Endothelial cell of umbilical vein (primary cell): ENCODE results near the gene TMEM204. TPM values are rescaled to one million over a fixed set of nuclear protein-coding genes. Genes with fewer than 3 reads are reported as not detected.

Experiments used
- BruUV-seq: library from RNA; stranded (reverse); fragments of 400-500 nt; replicated peaks from 2 replicates; lab custom pipeline; 2021; lab: Mats Ljungman, UMichigan
- CTCF ChIA-PET: fragments of 300-600, 350-600 bp; sonication (Branson Sonifier 250); formaldehyde crosslinking; loops from one replicate; lab custom pipeline; 2021; ENCODE audit warnings: antibody characterized with exemption, inconsistent platforms; lab: Charles Lee
- POLR2A ChIA-PET: fragments of 300-600, 350-600 bp; sonication (Branson Sonifier 250); formaldehyde crosslinking; loops from one replicate; lab custom pipeline; 2021; ENCODE audit warnings: antibody characterized with exemption, inconsistent platforms; lab: Charles Lee
- DNase-seq: peaks from one replicate; pipeline ENCODE4 v3.0.0-alpha.2; 2011; ENCODE audit warnings: low read depth, low spot score
- FAIRE-seq: peaks from 2 replicates; lab custom pipeline; 2011; peaks lifted over from hg19 to GRCh38; lab: Jason Lieb, UNC
- H2AFZ ChIP-seq: 2 replicates; pipeline ENCODE4 v1.6.0; 2012; ENCODE audit warnings: low read depth, low read length, control low read depth, inconsistent platforms
- H3K27ac ChIP-seq: 2 replicates; pipeline ENCODE4 v1.5.1; 2011; ENCODE audit warnings: low read depth, mild to moderate bottlenecking, control low read depth, low read length, moderate library complexity; ENCODE audit not compliant: insufficient read depth
- H3K27me3 ChIP-seq, 2 experiments: 2 replicates each; pipeline versions ENCODE4 v1.6.0 to v1.6.1; 2011; ENCODE audit warnings: low read length in 2 of 2, mixed read lengths in 1 of 2; ENCODE audit not compliant: control insufficient read depth in 2 of 2, insufficient read depth in 2 of 2
- H3K36me3 ChIP-seq, 2 experiments: 2 replicates in 1 of 2; 3 replicates in 1 of 2; pipeline ENCODE4 v1.5.1; 2011; ENCODE audit warnings: low read length in 2 of 2, mild to moderate bottlenecking in 1 of 2, moderate library complexity in 1 of 2; ENCODE audit not compliant: control insufficient read depth in 2 of 2, insufficient read depth in 2 of 2; ENCODE audit errors: extremely low read depth in 1 of 2
- H3K4me1 ChIP-seq: 3 replicates; pipeline ENCODE4 v1.5.1; 2011; ENCODE audit warnings: mild to moderate bottlenecking, low read length; ENCODE audit not compliant: control insufficient read depth, insufficient read depth; ENCODE audit errors: extremely low read depth
- H3K4me2 ChIP-seq: 2 replicates; pipeline ENCODE4 v1.6.1; 2011; ENCODE audit warnings: low read length, control low read depth, mixed read lengths; ENCODE audit not compliant: insufficient read depth
- H3K4me3 ChIP-seq, 3 experiments: fragments of 200-600 bp in 1 of 3; sonication (generic), shearing (Covaris generic) in 1 of 3; replicated peaks in 1 of 3; 2 replicates each; pipeline ENCODE4 v1.5.1; 2011 to 2016; ENCODE audit warnings: control low read depth in 3 of 3, low read length in 3 of 3, mild to moderate bottlenecking in 2 of 3, inconsistent platforms in 1 of 3, low read depth in 1 of 3, moderate library complexity in 1 of 3; ENCODE audit not compliant: insufficient read depth in 1 of 3
- H3K79me2 ChIP-seq: 2 replicates; pipeline ENCODE4 v1.6.0; 2012; ENCODE audit warnings: low read length, inconsistent platforms; ENCODE audit not compliant: control insufficient read depth, insufficient read depth
- H3K9ac ChIP-seq: replicated peaks from 2 replicates; pipeline ENCODE3; 2011; ENCODE audit warnings: low read length, control low read depth; ENCODE audit not compliant: insufficient read depth; ENCODE audit errors: extremely low read depth
- H3K9me1 ChIP-seq: replicated peaks from 3 replicates; pipeline ENCODE4 v1.6.0; 2011; ENCODE audit warnings: mild to moderate bottlenecking, low read length; ENCODE audit not compliant: control insufficient read depth, insufficient read depth; ENCODE audit errors: extremely low read depth
- H3K9me3 ChIP-seq: replicated peaks from 2 replicates; pipeline ENCODE4 v1.5.1; 2012; ENCODE audit warnings: low read length, inconsistent platforms; ENCODE audit not compliant: control insufficient read depth, insufficient read depth
- H4K20me1 ChIP-seq: replicated peaks from 2 replicates; pipeline ENCODE3; 2011; ENCODE audit warnings: mild to moderate bottlenecking, low read length; ENCODE audit not compliant: control insufficient read depth, insufficient read depth; ENCODE audit errors: extremely low read depth
- CTCF ChIP-seq, 2 donors: IDR thresholded peaks; 1 replicate in 1 of 2; 2 replicates in 1 of 2; pipeline ENCODE4 v1.5.1; 2011; ENCODE audit warnings: low read length in 2 of 2, mild to moderate bottlenecking in 2 of 2, moderate library complexity in 2 of 2, control low read depth in 1 of 2, inconsistent platforms in 1 of 2, low read depth in 1 of 2; ENCODE audit not compliant: insufficient read depth in 1 of 2; ENCODE audit errors: extremely low read depth in 1 of 2
- EZH2 ChIP-seq: IDR thresholded peaks from 2 replicates; pipeline ENCODE4 v1.6.1; 2012; ENCODE audit warnings: borderline replicate concordance, low read depth, mild to moderate bottlenecking, moderate library complexity, low read length, inconsistent platforms; ENCODE audit not compliant: severe bottlenecking
- FOS ChIP-seq: IDR thresholded peaks from 2 replicates; pipeline ENCODE4 v1.6.1; 2011; ENCODE audit warnings: mild to moderate bottlenecking, low read length, moderate library complexity, borderline replicate concordance; ENCODE audit not compliant: insufficient read depth
- GATA2 ChIP-seq: IDR thresholded peaks from 2 replicates; pipeline ENCODE4 v1.7.0; 2011; ENCODE audit warnings: low read depth, mild to moderate bottlenecking, moderate library complexity, mixed read lengths, low read length; ENCODE audit not compliant: insufficient read length, insufficient read depth
- JUN ChIP-seq: IDR thresholded peaks from 2 replicates; pipeline ENCODE4 v1.6.1; 2011; ENCODE audit warnings: borderline replicate concordance, low read depth; ENCODE audit not compliant: insufficient read length, insufficient read depth
- MAX ChIP-seq: IDR thresholded peaks from 2 replicates; pipeline ENCODE4 v1.6.1; 2011; ENCODE audit not compliant: insufficient read depth, insufficient read length
- MYC ChIP-seq: IDR thresholded peaks from one replicate; pipeline ENCODE4 v1.6.1; 2011; ENCODE audit warnings: mild to moderate bottlenecking, low read depth, low read length
- POLR2A ChIP-seq: IDR thresholded peaks from 2 replicates; pipeline ENCODE4 v1.6.1; 2012; ENCODE audit warnings: low read depth, mild to moderate bottlenecking, control low read depth, low read length
- POLR2AphosphoS5 ChIP-seq: IDR thresholded peaks from 2 replicates; pipeline ENCODE4 v1.6.1; 2012; ENCODE audit warnings: low read depth, mild to moderate bottlenecking, control low read depth, low read length, moderate library complexity; ENCODE audit not compliant: insufficient read depth
- dilution Hi-C: fragments of 300-500 bp; cut with MboI; formaldehyde crosslinking; loops from one replicate; pipeline ENCODE4 v1.15.0; 2019; ENCODE audit warnings: low sequenced_read_pairs; ENCODE audit not compliant: extremely low pct_ligation_motif_present
- intact Hi-C: fragments of 100-400 bp; cut with micrococcal nuclease; formaldehyde crosslinking; loops from one replicate; pipeline ENCODE4 v1.10.0; 2022
- polyA plus RNA-seq, 4 experiments: library from polyadenylated mRNA; depleted of rRNA in 3 of 4; stranded (reverse) in 3 of 4; unstranded in 1 of 4; fragments of >200 nt; gene quantifications; 2 replicates each; pipeline versions ENCODE4 v1.2.1 to v1.2.3, GENCODE V29; 2011 to 2012; ENCODE audit warnings: missing spikeins in 1 of 4
- total RNA-seq: library from RNA; stranded (reverse); gene quantifications from 2 replicates; pipeline ENCODE4 v1.2.3, GENCODE V29; 2021

The TMEM204 gene
- total and polyA plus RNA-seq, 2 donors (not counting 3 experiments of a cell fraction or from before 2014, with no cell fraction given), result 32.5 to 50.7 TPM

- H3K9me3 ChIP-seq, result no peaks in the 10 kb centered on the region
- no peak for DNase-seq
- H3K4me3 ChIP-seq, result no peak overlapping the region
- BruUV-seq, result no TSS peak
- H3K9ac ChIP-seq, result no peak overlapping the region
- H3K4me2 ChIP-seq, result no peak overlapping the region
- H3K27me3 ChIP-seq, result no peaks in the 10 kb centered on the region
- TF ChIP-seq FOS (no peak), MYC (no peak)
- POLR2A ChIA-PET, result no interaction called here
- H3K9me1 ChIP-seq, result no peaks in the 10 kb centered on the region
- FAIRE-seq, result no peak
- intact Hi-C loops, result no loop called here
- H4K20me1 ChIP-seq, result no peaks in the 10 kb centered on the region
- dilution Hi-C loops, result no loop called here
- no peaks in the 10 kb centered on the region for H3K79me2 ChIP-seq
- CTCF ChIA-PET, result no interaction called here
- H3K27ac ChIP-seq, result no peak overlapping the region
- H3K36me3 ChIP-seq, result peaks cover 0 to 2% of the 10 kb centered on the region in 2 experiments
- no peaks in the 10 kb centered on the region for H3K4me1 ChIP-seq
- H2AFZ ChIP-seq, result no peak overlapping the region
Observed at GRCh38 chr16:1596516-1596915, 63.0 kb downstream of the TMEM204 start.

DNA sequence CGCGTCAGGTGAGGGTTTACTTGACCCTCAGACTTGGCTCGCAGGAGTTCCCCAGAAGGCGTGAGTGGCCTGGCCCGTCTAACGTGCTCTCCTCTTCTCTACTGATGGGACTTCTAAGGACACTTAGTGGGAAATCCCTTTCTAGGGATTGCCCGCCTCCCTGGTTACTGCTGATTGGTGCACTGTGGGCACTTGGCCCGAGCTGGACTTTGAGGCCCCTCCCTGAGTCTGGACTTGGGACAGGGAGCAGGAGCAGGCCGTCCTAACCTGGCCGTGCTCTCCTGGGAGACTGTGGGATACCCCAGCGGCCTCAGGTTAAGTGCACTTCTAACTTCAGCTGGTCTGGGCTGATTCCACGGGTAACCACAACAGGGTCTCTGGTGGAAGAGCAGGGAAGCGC lies 63.7 kb downstream of the TMEM204 start:
- H3K9ac ChIP-seq, result no peak overlapping the region
- H3K4me1 ChIP-seq, result no peaks in the 10 kb centered on the region
- H3K79me2 ChIP-seq, result no peaks in the 10 kb centered on the region
- DNase-seq, result no peak
- H4K20me1 ChIP-seq, result no peaks in the 10 kb centered on the region
- no peaks in the 10 kb centered on the region for H3K9me1 ChIP-seq
- intact Hi-C loops (no loop called here), dilution Hi-C loops (no loop called here)
- ChIA-PET CTCF (no interaction called here), POLR2A (no interaction called here)
- H3K4me2 ChIP-seq, result no peak overlapping the region
- no peak overlapping the region for H3K27ac ChIP-seq
- H3K9me3 ChIP-seq, result no peaks in the 10 kb centered on the region
- no peak for FAIRE-seq
- H3K4me3 ChIP-seq, result no peak overlapping the region
- H3K27me3 ChIP-seq, result no peaks in the 10 kb centered on the region
- no peak overlapping the region for H2AFZ ChIP-seq
- BruUV-seq, result no TSS peak
- H3K36me3 ChIP-seq, result peaks cover 0 to 2% of the 10 kb centered on the region in 2 experiments
- TF ChIP-seq POLR2AphosphoS5 (no peak), GATA2 (no peak), FOS (no peak), CTCF (IDR thresholded peaks at IDR 0.05; ENCODE audit: extremely low read depth in 1 of 2, insufficient read depth in 1 of 2, low read depth in 1 of 2, low read length in 2 of 2) (no peak), POLR2A (no peak), EZH2 (no peak), MYC (no peak), MAX (no peak), JUN (no peak)
